ENCODE data around the gene SPAG9. TPM values are rescaled to one million over a fixed set of nuclear protein-coding genes. Genes with fewer than 3 reads are reported as not detected.

SPAG9 gene
- total RNA-seq, 1 experiment from 2014 or later = 77.6 TPM

DNA sequence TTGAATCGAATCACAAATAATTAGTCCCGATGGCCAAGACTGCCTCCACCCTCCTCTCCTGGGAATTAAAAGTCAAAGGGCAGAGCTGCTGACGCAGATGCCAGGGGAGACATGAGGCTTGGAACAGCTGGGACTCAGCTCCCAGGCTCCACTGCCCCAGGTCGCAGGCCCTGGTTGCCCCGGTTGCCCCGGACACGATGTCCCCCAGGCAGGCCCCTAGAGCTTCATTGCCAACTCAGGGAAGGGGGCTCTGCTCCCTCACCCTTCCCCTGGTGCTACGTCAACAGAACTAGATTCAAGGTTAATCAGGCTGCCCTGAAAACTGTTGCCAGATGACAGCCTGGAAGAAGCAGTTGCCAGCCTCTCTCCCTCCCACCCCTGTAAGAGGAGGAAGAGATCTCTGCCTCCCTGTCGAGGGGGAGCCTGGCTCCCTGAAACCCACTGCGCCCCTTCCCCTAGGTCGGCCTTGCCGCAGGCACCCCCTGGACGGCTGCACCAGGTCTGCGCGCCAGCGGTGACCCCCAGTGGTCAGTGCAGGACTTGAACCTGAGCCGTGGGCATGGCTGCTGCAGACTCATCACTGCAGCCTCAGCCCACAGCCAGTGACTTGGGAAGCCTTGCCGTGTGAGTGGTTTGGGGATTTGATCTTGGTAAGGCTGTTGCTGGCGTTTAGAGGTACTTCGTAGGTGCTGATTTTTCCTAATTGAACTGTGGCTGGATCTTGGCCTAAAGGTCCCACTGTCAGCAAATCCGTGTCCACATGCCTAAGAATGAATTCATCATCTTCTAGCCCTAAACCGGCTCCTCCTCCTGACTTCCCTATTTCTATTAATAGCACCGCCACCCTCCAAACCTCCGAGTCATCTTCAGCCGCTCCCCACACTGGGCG, 170.4 kb downstream of the SPAG9 start:
- POLR2A ChIA-PET = interaction anchor here (0.8 to 6.9 kb wide), 8 partner anchors 10 to 205 kb away, joined by 3 to 88 read pairs (median 5); partner anchors contain the start of gene TOB1
- H3K4me3 ChIP-seq (replicated peaks in 1 of 2; ENCODE audit: low read depth in 1 of 2, low read length in 2 of 2) = peak overlapping the region; percentile 29 to 42
- BruUV-seq (replicated peaks) = TSS peak; percentile 31

More for the DNA sequence above, 170.4 kb downstream of the SPAG9 start:
- ATAC-seq (peak; percentile 87), DNase-seq (ENCODE audit: low read depth, low spot score) (peak; percentile 88)
- Histone ChIP-seq H4K20me1 (ENCODE audit: insufficient read depth) (no peaks in the 10 kb centered on the region), H3K79me2 (ENCODE audit: insufficient read depth, low read length) (no peaks in the 10 kb centered on the region), H3K4me2 (ENCODE audit: low read length) (peak overlapping the region; percentile 86), H3K36me3 (ENCODE audit: control insufficient read depth in 1 of 2, insufficient read depth in 2 of 2, low read length in 2 of 2) (no peaks in the 10 kb centered on the region), H2AFZ (ENCODE audit: low read depth, low read length, poor library complexity, severe bottlenecking) (peak overlapping the region; percentile 82), H3K9me3 (ENCODE audit: control insufficient read depth in 1 of 2, insufficient read depth in 1 of 2, low read depth in 1 of 2, low read length in 2 of 2) (no peaks in the 10 kb centered on the region), H3K9me2 (ENCODE audit: insufficient read depth) (no peaks in the 10 kb centered on the region), H3K4me1 (ENCODE audit: control insufficient read depth in 1 of 2, insufficient read depth in 2 of 2, low read length in 2 of 2) (peaks cover 74 to 97% of the 10 kb centered on the region in 2 experiments), H3K27me3 (ENCODE audit: insufficient read depth, low read length) (no peaks in the 10 kb centered on the region), H3K27ac (ENCODE audit: low read depth, low read length) (peak overlapping the region; percentile 79), H3K9ac (ENCODE audit: low read length) (peak overlapping the region; percentile 66)
- CTCF ChIA-PET = interaction anchor here (0.8 to 8.3 kb wide), 12 partner anchors 9 to 167 kb away, joined by 3 to 85 read pairs (median 7); partner anchors contain the start of gene TOB1
- RAD21 ChIA-PET (ENCODE audit: low non-redundant PET in 1 of 2, low total read pairs in 2 of 2, uncharacterized antibody in 2 of 2, unreplicated experiment in 2 of 2) = interaction anchor here (0.6 to 3.0 kb wide), 9 partner anchors 56 to 167 kb away, joined by 3 to 11 read pairs (median 4); partner anchors contain the start of gene TOB1 (in 1 of the 2)
- intact Hi-C loops (cut with micrococcal nuclease) = loop anchor here (1.0 to 2.0 kb wide), 5 partner anchors 87 to 467 kb away; partner anchors contain the start of gene SPATA20
- no peak for TF ChIP-seq FOSL1 (IDR thresholded peaks at IDR 0.05; ENCODE audit: low read depth)
- peak; percentile 69; the same call in 1 of the 2 replicates for TF ChIP-seq MAX (IDR thresholded peaks at IDR 0.05)
- no peak for TF ChIP-seq SRF (IDR thresholded peaks at IDR 0.05; ENCODE audit: low read depth)
- TF ChIP-seq POLR2A (IDR thresholded peaks at IDR 0.05; ENCODE audit: borderline replicate concordance, extremely low read depth, insufficient read depth, insufficient read length) = no peak
- TF ChIP-seq, protein P1, sequence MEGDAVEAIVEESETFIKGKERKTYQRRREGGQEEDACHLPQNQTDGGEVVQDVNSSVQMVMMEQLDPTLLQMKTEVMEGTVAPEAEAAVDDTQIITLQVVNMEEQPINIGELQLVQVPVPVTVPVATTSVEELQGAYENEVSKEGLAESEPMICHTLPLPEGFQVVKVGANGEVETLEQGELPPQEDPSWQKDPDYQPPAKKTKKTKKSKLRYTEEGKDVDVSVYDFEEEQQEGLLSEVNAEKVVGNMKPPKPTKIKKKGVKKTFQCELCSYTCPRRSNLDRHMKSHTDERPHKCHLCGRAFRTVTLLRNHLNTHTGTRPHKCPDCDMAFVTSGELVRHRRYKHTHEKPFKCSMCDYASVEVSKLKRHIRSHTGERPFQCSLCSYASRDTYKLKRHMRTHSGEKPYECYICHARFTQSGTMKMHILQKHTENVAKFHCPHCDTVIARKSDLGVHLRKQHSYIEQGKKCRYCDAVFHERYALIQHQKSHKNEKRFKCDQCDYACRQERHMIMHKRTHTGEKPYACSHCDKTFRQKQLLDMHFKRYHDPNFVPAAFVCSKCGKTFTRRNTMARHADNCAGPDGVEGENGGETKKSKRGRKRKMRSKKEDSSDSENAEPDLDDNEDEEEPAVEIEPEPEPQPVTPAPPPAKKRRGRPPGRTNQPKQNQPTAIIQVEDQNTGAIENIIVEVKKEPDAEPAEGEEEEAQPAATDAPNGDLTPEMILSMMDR (IDR thresholded peaks at IDR 0.05 in 2 of 3, conservative IDR thresholded peaks at IDR 0.05 in 1 of 3; ENCODE audit: borderline replicate concordance in 1 of 3, insufficient read depth in 1 of 3, low read depth in 2 of 3, low read length in 2 of 3) = peak; percentile 86 to 99 (median 97)
- TF ChIP-seq SP1 (IDR thresholded peaks at IDR 0.05; ENCODE audit: low read depth) = peak; percentile 84
- TF ChIP-seq ZFX (IDR thresholded peaks at IDR 0.05) = no peak
- peak; percentile 52; the same call in 1 of the 2 replicates for TF ChIP-seq CBX3 (IDR thresholded peaks at IDR 0.05; ENCODE audit: low read depth)
- peak; percentile 29 for TF ChIP-seq YY1 (IDR thresholded peaks at IDR 0.05; ENCODE audit: extremely low read depth, insufficient replicate concordance, low read depth, low read length)
- no peak for TF ChIP-seq ATF3 (IDR thresholded peaks at IDR 0.05)
- peak; percentile 69 for TF ChIP-seq POLR2AphosphoS5 (IDR thresholded peaks at IDR 0.05; ENCODE audit: low read depth, low read length)
- peak; percentile 100 for TF ChIP-seq RAD21 (IDR thresholded peaks at IDR 0.05; ENCODE audit: low read depth)
